ENCODE data around the gene COL5A1. TPM values are rescaled to one million over a fixed set of nuclear protein-coding genes. Genes with fewer than 3 reads are reported as not detected.
A peak's percentile ranks its signal among the peaks of the same experiment; 100 is the strongest.

COL5A1 gene
- total RNA-seq, 4 donors from 2014 or later, result 8.4 to 14.7 (median 11.3) TPM

DNA sequence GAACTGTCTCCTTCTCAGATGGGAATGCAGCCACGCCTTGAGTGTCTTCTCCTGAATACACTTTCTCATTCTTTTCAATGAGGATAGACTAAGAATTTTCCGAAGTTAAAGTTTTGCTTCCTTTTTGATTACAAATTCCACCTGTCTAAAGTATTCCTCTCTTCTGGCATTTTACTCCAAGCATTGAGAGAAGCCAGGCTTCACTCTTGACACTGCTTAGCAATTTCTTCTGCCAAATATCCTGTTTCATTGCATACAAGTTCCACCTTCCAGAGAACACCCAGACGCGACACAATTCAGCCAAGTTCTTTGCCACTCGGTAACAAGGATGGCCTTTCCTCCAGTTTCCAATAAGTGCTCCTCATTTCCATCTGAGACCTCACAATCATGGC, 35.6 kb upstream of the COL5A1 start:
- intact Hi-C loops (cut with DNase I; ENCODE audit: low total_unique reads), result no loop called here
- no peak for DNase-seq (ENCODE audit: low spot score in 2 of 2)
- WGBS, 2 donors, result 79 to 90% methylated on average over 5 of the region's 5 CpGs
- no peak overlapping the region for H3K4me3 ChIP-seq (ENCODE audit: low read depth, poor library complexity, severe bottlenecking)
- TF ChIP-seq POLR2A (IDR thresholded peaks at IDR 0.05), result no peak
- TF ChIP-seq, protein P1, sequence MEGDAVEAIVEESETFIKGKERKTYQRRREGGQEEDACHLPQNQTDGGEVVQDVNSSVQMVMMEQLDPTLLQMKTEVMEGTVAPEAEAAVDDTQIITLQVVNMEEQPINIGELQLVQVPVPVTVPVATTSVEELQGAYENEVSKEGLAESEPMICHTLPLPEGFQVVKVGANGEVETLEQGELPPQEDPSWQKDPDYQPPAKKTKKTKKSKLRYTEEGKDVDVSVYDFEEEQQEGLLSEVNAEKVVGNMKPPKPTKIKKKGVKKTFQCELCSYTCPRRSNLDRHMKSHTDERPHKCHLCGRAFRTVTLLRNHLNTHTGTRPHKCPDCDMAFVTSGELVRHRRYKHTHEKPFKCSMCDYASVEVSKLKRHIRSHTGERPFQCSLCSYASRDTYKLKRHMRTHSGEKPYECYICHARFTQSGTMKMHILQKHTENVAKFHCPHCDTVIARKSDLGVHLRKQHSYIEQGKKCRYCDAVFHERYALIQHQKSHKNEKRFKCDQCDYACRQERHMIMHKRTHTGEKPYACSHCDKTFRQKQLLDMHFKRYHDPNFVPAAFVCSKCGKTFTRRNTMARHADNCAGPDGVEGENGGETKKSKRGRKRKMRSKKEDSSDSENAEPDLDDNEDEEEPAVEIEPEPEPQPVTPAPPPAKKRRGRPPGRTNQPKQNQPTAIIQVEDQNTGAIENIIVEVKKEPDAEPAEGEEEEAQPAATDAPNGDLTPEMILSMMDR (IDR thresholded peaks at IDR 0.05), result no peak

DNA sequence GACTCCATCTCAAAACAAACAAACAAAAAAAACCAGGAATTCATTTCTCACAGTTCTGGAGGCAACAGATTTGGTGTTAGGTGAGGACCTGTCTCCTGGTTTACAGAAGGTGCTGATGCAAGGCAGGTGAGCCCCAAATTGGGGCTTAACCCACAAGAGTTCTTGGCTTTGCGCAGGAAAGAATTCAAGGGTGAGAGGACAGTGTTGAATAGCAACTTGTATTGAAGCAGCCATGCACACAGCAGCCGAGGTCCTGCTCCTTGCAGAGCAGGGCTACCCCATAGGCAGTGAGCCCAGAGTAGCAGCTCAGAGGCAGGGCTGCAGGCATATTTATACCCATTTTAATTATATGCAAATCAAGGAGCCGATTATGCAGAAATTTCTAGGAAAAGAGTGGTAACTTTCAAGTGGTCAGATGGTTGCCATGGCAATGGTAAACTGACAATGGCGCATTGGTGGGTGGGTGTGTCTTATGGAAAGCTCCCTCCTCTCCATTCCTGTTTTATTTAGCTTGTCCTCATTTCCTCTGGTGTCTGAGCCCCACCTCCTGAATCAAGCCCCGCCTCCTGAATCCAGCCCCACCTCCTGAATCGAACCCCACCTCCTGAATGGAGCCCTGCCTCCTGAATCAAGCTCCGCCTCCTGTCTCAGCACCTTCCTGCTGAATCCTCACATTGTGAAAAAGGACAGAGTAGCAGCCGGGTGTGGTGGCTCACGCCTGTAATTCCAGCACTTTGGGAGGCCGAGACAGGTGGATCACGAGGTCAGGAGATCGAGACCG, 34.5 kb upstream of the COL5A1 start:
- 87 to 88% methylated on average over 13 of the region's 13 CpGs for WGBS, 2 donors
- DNase-seq (ENCODE audit: low spot score in 2 of 2), result peak in 1 of 2 donors; percentile 66
- intact Hi-C loops (cut with DNase I; ENCODE audit: low total_unique reads), result no loop called here
- no peak overlapping the region for H3K4me3 ChIP-seq (ENCODE audit: low read depth, poor library complexity, severe bottlenecking)
- no peak for TF ChIP-seq POLR2A (IDR thresholded peaks at IDR 0.05)
- TF ChIP-seq, protein P1 (IDR thresholded peaks at IDR 0.05), result no peak

DNA sequence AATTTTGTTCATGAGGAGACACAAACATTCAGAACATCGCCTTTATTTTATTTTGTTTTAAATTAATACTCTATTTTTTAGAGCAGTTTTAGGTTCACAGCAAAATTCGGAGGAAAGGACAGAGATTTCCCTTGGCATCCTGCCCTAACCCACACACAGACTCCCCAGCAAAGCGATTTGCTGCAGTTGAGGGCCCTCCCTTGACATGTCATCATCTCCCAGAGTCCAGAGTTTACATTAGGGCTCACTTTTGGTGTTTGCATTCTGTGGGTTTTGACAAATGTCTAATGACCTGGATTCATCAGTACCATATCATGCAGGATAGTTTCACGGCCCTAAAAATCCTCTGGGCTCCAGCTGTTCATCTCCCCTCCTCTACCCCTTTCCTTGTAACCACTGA, 33.6 kb upstream of the COL5A1 start:
- WGBS, 2 donors, result 64 to 72% methylated on average over 4 of the region's 4 CpGs
- no peak for DNase-seq (ENCODE audit: low spot score in 2 of 2)
- H3K4me3 ChIP-seq (ENCODE audit: low read depth, poor library complexity, severe bottlenecking), result no peak overlapping the region
- intact Hi-C loops (cut with DNase I; ENCODE audit: low total_unique reads), result no loop called here
- TF ChIP-seq POLR2A (IDR thresholded peaks at IDR 0.05), result no peak
- TF ChIP-seq, protein P1 (IDR thresholded peaks at IDR 0.05), result no peak

DNA sequence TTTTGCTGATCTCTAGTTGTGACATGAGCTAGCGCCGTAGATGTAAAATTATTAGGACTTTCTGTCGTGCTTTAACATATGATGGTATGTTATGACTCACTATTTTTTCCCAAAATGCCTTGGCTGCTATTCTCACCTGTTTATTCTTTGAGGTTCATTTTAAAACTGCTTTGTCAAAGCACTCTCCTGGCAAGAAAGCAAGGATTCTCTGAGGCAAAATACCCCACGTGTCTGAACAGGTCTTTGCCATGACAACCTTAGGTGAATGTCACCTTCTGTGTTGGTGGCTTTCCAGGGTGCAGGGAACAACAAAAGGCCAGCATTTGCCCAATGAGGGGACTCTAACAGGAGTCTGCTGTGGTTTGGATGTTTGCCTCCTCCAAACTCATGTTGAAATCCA, 30.6 kb upstream of the COL5A1 start:
- WGBS, 2 donors, result 50 to 53% methylated on average over 4 of the region's 4 CpGs
- TF ChIP-seq POLR2A (IDR thresholded peaks at IDR 0.05), result no peak
- TF ChIP-seq, protein P1 (IDR thresholded peaks at IDR 0.05), result no peak
- intact Hi-C loops (cut with DNase I; ENCODE audit: low total_unique reads), result no loop called here
- peak in 1 of 2 donors; percentile 20 for DNase-seq (ENCODE audit: low spot score in 2 of 2)
- H3K4me3 ChIP-seq (ENCODE audit: low read depth, poor library complexity, severe bottlenecking), result no peak overlapping the region

DNA sequence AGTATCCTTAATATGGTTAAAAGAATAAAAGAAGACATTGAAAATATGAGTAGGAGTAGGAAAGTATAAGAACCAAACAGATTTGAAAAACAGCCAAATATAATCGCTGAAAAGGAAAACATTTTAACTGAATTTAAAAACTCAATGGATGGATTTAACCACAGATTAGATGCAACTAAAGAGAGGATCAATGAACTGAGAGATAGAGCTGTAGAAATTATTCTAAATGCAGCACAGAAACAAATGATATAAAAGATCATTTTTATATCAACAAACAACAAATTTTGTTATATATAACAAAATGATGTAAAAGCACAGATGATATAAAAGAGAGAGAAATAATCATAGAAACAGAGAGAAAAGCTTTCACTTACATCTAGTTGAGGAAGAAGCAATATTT, 29.3 kb upstream of the COL5A1 start:
- no peak for TF ChIP-seq POLR2A (IDR thresholded peaks at IDR 0.05)
- TF ChIP-seq, protein P1 (IDR thresholded peaks at IDR 0.05), result no peak
- intact Hi-C loops (cut with DNase I; ENCODE audit: low total_unique reads), result no loop called here
- no peak for DNase-seq (ENCODE audit: low spot score in 2 of 2)
- H3K4me3 ChIP-seq (ENCODE audit: low read depth, poor library complexity, severe bottlenecking), result no peak overlapping the region
- WGBS, 2 donors, result 88 to 89% methylated on average over 1 of the region's 1 CpG

DNA sequence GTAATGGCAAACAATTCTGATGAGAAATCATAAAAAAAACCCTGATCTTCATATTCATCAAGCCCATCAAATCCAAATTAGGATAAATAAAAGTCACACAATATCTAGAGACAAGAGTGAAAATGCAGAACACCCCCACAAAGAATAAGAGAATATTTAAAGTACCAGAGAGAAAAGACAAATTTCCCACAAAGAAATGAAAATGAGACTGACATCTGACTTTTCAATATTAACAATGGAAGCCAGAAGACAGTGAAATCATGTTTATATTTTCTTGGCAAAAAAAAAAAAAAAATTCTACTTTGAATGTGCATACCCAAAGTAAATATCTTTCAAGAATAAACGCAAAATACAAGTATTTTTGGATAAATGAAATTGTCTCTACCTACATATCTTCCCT, 28.9 kb upstream of the COL5A1 start:
- intact Hi-C loops (cut with DNase I; ENCODE audit: low total_unique reads), result no loop called here
- TF ChIP-seq POLR2A (IDR thresholded peaks at IDR 0.05), result no peak
- TF ChIP-seq, protein P1 (IDR thresholded peaks at IDR 0.05), result no peak
- WGBS, 2 donors, result 58 to 68% methylated on average over 1 of the region's 1 CpG

More for the DNA sequence above, 28.9 kb upstream of the COL5A1 start:
- DNase-seq (ENCODE audit: low spot score in 2 of 2), result no peak
- H3K4me3 ChIP-seq (ENCODE audit: low read depth, poor library complexity, severe bottlenecking), result no peak overlapping the region
